ENCODE results near the gene TCEA3. TPM values are rescaled to one million over a fixed set of nuclear protein-coding genes. Genes with fewer than 3 reads are reported as not detected.

The TCEA3 gene
- total and polyA plus RNA-seq, 8 donors, result 44.1 to 155 (median 83.3) TPM

- peaks cover 32 to 74% (median 61%) of the 10 kb centered on the region in 4 donors for H3K4me1 ChIP-seq
These were observed 1.6 kb downstream of the TCEA3 start for GRCh38 chr1:23422941-23423340.

GRCh38 chr1:23422241-23422877, 2.2 kb downstream of the TCEA3 start:
- no peaks in the 10 kb centered on the region for H3K9me3 ChIP-seq
- 3 to 12% (median 4%) methylated on average over 12 to 15 of the region's 15 CpGs for WGBS, 5 donors
- peaks cover 32 to 80% (median 63%) of the 10 kb centered on the region in 4 donors for H3K4me1 ChIP-seq
- peak; percentile 76 to 94 for DNase-seq
- peaks cover 0 to 2% (median under 1%) of the 10 kb centered on the region in 4 donors for H3K36me3 ChIP-seq
- TF ChIP-seq POLR2AphosphoS5 (IDR thresholded peaks at IDR 0.05), result peak in 1 of 3 donors; percentile 8
- TF ChIP-seq CTCF (IDR thresholded peaks at IDR 0.05), result no peak
- H3K27ac ChIP-seq, result peak overlapping the region; percentile 86 to 94 (median 87)
- intact Hi-C loops (cut with DNase I; ENCODE audit: low total_unique reads), result no loop called here
- H3K4me3 ChIP-seq, result peak overlapping the region; percentile 5 to 82 (median 13)
- H3K27me3 ChIP-seq, result peaks cover 0 to 21% (median 6%) of the 10 kb centered on the region in 3 donors

More at GRCh38 chr1:23422941-23423340, 1.6 kb downstream of the TCEA3 start:
- peaks cover 0 to under 1% (median 0%) of the 10 kb centered on the region in 4 donors for H3K36me3 ChIP-seq
- peak overlapping the region; percentile 5 to 82 (median 64) for H3K4me3 ChIP-seq
- DNase-seq, result peak in 1 of 2 donors; percentile 56
- H3K27me3 ChIP-seq, result peaks cover 0 to 21% (median 6%) of the 10 kb centered on the region in 3 donors
- TF ChIP-seq POLR2A (IDR thresholded peaks at IDR 0.05), result no peak
- TF ChIP-seq CTCF (IDR thresholded peaks at IDR 0.05), result no peak
- no peak for TF ChIP-seq POLR2AphosphoS5 (IDR thresholded peaks at IDR 0.05)
- no peak for TF ChIP-seq EP300 (IDR thresholded peaks at IDR 0.05)
- H3K9me3 ChIP-seq, result no peaks in the 10 kb centered on the region
- peak overlapping the region; percentile 86 to 94 (median 87) for H3K27ac ChIP-seq
- WGBS, 5 donors, result 30 to 56% (median 40%) methylated on average over 4 to 6 of the region's 6 CpGs
- intact Hi-C loops (cut with DNase I; ENCODE audit: low total_unique reads), result no loop called here

GRCh38 chr1:23421753-23422240, 2.8 kb downstream of the TCEA3 start:
- H3K4me3 ChIP-seq, result peak overlapping the region; percentile 5 to 82 (median 13)
- peaks cover 0 to 21% (median 6%) of the 10 kb centered on the region in 3 donors for H3K27me3 ChIP-seq
- intact Hi-C loops (cut with DNase I; ENCODE audit: low total_unique reads), result no loop called here
- TF ChIP-seq EP300 (IDR thresholded peaks at IDR 0.05) (no peak), POLR2AphosphoS5 (IDR thresholded peaks at IDR 0.05) (peak in 2 of 3 donors; percentile 11 to 70)
- 13 to 30% (median 21%) methylated on average over 6 of the region's 6 CpGs for WGBS, 5 donors
- H3K27ac ChIP-seq, result peak overlapping the region; percentile 86 to 94 (median 87)
- H3K4me1 ChIP-seq, result peaks cover 32 to 81% (median 63%) of the 10 kb centered on the region in 4 donors
- no peaks in the 10 kb centered on the region for H3K9me3 ChIP-seq
- H3K36me3 ChIP-seq, result peaks cover 0 to 8% (median 6%) of the 10 kb centered on the region in 4 donors
- DNase-seq, result peak in 1 of 2 donors; percentile 85

GRCh38 chr1:23421343-23421742, 3.2 kb downstream of the TCEA3 start:
- 51 to 70% (median 63%) methylated on average over 3 of the region's 3 CpGs for WGBS, 5 donors
- H3K4me1 ChIP-seq, result peaks cover 32 to 81% (median 63%) of the 10 kb centered on the region in 4 donors
- intact Hi-C loops (cut with DNase I; ENCODE audit: low total_unique reads), result no loop called here
- TF ChIP-seq CTCF (IDR thresholded peaks at IDR 0.05) (no peak), POLR2AphosphoS5 (IDR thresholded peaks at IDR 0.05) (no peak), POLR2A (IDR thresholded peaks at IDR 0.05) (no peak), EP300 (IDR thresholded peaks at IDR 0.05) (no peak)
- H3K9me3 ChIP-seq, result no peaks in the 10 kb centered on the region
- no peak for DNase-seq
- H3K36me3 ChIP-seq, result peaks cover 0 to 12% (median 11%) of the 10 kb centered on the region in 4 donors
- no peak overlapping the region for H3K4me3 ChIP-seq
- peaks cover 0 to 21% (median 6%) of the 10 kb centered on the region in 3 donors for H3K27me3 ChIP-seq
- H3K27ac ChIP-seq, result peak overlapping the region in 4 of 5 donors; percentile 86 to 94 (median 86)

All from stomach (tissue), 9 donors.